ENCODE results near the gene ITPRIPL2. TPM values are rescaled to one million over a fixed set of nuclear protein-coding genes. Genes with fewer than 3 reads are reported as not detected.

The ITPRIPL2 gene
- total RNA-seq, 2 experiments from 2014 or later, result not detected

DNA sequence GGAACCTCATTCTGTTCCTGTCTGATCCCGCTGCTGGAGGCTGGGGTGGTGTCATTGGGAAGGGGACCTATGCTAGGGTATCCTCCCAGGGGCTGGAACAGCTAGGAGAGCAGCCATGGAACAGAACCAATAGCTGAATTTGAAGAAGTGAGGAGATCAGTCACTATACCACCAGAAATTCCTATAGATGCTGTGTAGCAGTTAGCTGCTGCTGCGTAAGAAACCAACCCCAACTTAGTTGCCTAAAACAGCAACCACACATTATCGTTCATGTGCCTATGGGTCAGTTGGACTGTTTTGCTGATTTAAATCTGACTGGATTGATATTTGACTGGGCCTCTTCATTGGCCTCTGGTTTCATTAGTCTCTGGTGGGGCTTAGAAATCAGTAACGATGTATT lies 33.9 kb downstream of the ITPRIPL2 start:
- no peak for TF ChIP-seq EZH2phosphoT487 (IDR thresholded peaks at IDR 0.05; ENCODE audit: borderline replicate concordance, low read depth, low read length)
- TF ChIP-seq, protein P1, sequence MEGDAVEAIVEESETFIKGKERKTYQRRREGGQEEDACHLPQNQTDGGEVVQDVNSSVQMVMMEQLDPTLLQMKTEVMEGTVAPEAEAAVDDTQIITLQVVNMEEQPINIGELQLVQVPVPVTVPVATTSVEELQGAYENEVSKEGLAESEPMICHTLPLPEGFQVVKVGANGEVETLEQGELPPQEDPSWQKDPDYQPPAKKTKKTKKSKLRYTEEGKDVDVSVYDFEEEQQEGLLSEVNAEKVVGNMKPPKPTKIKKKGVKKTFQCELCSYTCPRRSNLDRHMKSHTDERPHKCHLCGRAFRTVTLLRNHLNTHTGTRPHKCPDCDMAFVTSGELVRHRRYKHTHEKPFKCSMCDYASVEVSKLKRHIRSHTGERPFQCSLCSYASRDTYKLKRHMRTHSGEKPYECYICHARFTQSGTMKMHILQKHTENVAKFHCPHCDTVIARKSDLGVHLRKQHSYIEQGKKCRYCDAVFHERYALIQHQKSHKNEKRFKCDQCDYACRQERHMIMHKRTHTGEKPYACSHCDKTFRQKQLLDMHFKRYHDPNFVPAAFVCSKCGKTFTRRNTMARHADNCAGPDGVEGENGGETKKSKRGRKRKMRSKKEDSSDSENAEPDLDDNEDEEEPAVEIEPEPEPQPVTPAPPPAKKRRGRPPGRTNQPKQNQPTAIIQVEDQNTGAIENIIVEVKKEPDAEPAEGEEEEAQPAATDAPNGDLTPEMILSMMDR (conservative IDR thresholded peaks at IDR 0.05; ENCODE audit: low read length), result no peak
- no peaks in the 10 kb centered on the region for H3K9me3 ChIP-seq (ENCODE audit: low read length)
- H4K20me1 ChIP-seq (ENCODE audit: insufficient read depth, low read length), result no peaks in the 10 kb centered on the region
- H3K4me1 ChIP-seq (ENCODE audit: insufficient read depth, low read length, poor library complexity, severe bottlenecking), result no peaks in the 10 kb centered on the region
- no peaks in the 10 kb centered on the region for H3K79me2 ChIP-seq (ENCODE audit: insufficient read depth, low read depth, low read length)
- H3K4me2 ChIP-seq (ENCODE audit: low read length), result no peak overlapping the region
- no peak overlapping the region for H3K27ac ChIP-seq (ENCODE audit: low read depth, low read length, poor library complexity, severe bottlenecking)
- intact Hi-C loops (cut with micrococcal nuclease; ENCODE audit: unreplicated experiment), result no loop called here
- BruUV-seq (replicated peaks), result no TSS peak
- H3K9me2 ChIP-seq (ENCODE audit: insufficient read depth, low read length), result no peaks in the 10 kb centered on the region
- DNase-seq (ENCODE audit: low spot score), result no peak
- ChIA-PET POLR2A (no interaction called here), CTCF (ENCODE audit: unreplicated experiment) (no interaction called here)
- no peak overlapping the region for H3K4me3 ChIP-seq (ENCODE audit: low read depth, low read length, poor library complexity, severe bottlenecking)
- H3K36me3 ChIP-seq (ENCODE audit: insufficient read depth, low read length), result no peaks in the 10 kb centered on the region
- no peak overlapping the region for H2AFZ ChIP-seq (ENCODE audit: low read length)

DNA sequence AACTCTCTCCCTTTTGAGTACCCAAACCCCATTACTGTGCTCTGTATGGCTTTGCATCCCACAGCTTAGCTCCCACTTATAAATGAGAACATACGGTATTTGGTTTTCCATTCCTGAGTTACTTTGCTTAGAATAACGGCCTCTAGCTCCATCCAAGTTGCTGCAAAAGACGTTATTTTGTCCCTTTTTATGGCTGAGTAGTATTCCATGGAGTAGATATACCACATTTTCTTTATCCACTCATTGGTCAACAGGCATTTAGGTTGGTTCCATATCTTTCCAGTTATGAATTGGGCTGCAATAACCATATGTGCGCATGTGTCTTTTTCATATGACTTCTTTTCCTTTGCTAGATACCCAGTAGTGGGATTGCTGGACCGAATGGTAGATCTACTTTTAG lies 34.4 kb downstream of the ITPRIPL2 start:
- H3K27ac ChIP-seq (ENCODE audit: low read depth, low read length, poor library complexity, severe bottlenecking), result no peak overlapping the region
- no peaks in the 10 kb centered on the region for H3K36me3 ChIP-seq (ENCODE audit: insufficient read depth, low read length)
- BruUV-seq (replicated peaks), result no TSS peak
- TF ChIP-seq, protein P1 (conservative IDR thresholded peaks at IDR 0.05; ENCODE audit: low read length), result no peak
- no peak for TF ChIP-seq EZH2phosphoT487 (IDR thresholded peaks at IDR 0.05; ENCODE audit: borderline replicate concordance, low read depth, low read length)
- POLR2A ChIA-PET, result no interaction called here
- no peak overlapping the region for H3K4me3 ChIP-seq (ENCODE audit: low read depth, low read length, poor library complexity, severe bottlenecking)
- H3K4me1 ChIP-seq (ENCODE audit: insufficient read depth, low read length, poor library complexity, severe bottlenecking), result no peaks in the 10 kb centered on the region
- no peaks in the 10 kb centered on the region for H4K20me1 ChIP-seq (ENCODE audit: insufficient read depth, low read length)
- H3K4me2 ChIP-seq (ENCODE audit: low read length), result no peak overlapping the region
- H2AFZ ChIP-seq (ENCODE audit: low read length), result no peak overlapping the region
- CTCF ChIA-PET (ENCODE audit: unreplicated experiment), result no interaction called here
- DNase-seq (ENCODE audit: low spot score), result no peak
- H3K9me2 ChIP-seq (ENCODE audit: insufficient read depth, low read length), result no peaks in the 10 kb centered on the region
- H3K79me2 ChIP-seq (ENCODE audit: insufficient read depth, low read depth, low read length), result no peaks in the 10 kb centered on the region
- H3K9me3 ChIP-seq (ENCODE audit: low read length), result no peaks in the 10 kb centered on the region
- intact Hi-C loops (cut with micrococcal nuclease; ENCODE audit: unreplicated experiment), result no loop called here

DNA sequence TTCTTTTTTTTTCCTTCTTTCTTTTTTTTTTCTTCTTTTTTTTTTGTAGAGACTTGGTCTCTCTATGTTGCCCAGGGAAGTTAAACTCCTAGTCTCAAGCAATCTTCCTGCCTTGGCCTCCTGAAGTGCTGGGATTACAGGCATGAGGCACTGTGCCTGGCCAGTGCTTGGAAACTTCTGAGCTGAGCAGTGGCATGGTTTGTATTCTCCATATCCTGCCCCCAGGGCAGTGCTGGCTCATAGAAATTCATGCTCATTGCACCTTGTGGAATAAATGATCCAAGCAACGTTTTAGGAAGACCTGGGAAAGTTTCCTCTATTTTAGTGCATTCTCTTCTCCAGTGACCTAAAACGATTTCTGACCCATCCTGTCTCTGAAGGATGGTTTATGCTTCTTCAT lies 37.5 kb downstream of the ITPRIPL2 start:
- no TSS peak for BruUV-seq (replicated peaks)
- Histone ChIP-seq H3K4me3 (ENCODE audit: low read depth, low read length, poor library complexity, severe bottlenecking) (no peak overlapping the region), H3K79me2 (ENCODE audit: insufficient read depth, low read depth, low read length) (no peaks in the 10 kb centered on the region), H3K36me3 (ENCODE audit: insufficient read depth, low read length) (no peaks in the 10 kb centered on the region), H3K9me2 (ENCODE audit: insufficient read depth, low read length) (no peaks in the 10 kb centered on the region), H4K20me1 (ENCODE audit: insufficient read depth, low read length) (no peaks in the 10 kb centered on the region), H3K4me2 (ENCODE audit: low read length) (no peak overlapping the region), H3K27ac (ENCODE audit: low read depth, low read length, poor library complexity, severe bottlenecking) (no peak overlapping the region), H3K9me3 (ENCODE audit: low read length) (peaks cover 14% of the 10 kb centered on the region; the same call in 1 of the 2 replicates), H3K4me1 (ENCODE audit: insufficient read depth, low read length, poor library complexity, severe bottlenecking) (no peaks in the 10 kb centered on the region), H2AFZ (ENCODE audit: low read length) (no peak overlapping the region)
- CTCF ChIA-PET (ENCODE audit: unreplicated experiment), result no interaction called here
- POLR2A ChIA-PET, result interaction anchor here (0.6 kb wide), 1 partner anchor 109 kb away, joined by 7 read pairs; no protein-coding TSS in a partner anchor
- TF ChIP-seq EZH2phosphoT487 (IDR thresholded peaks at IDR 0.05; ENCODE audit: borderline replicate concordance, low read depth, low read length), result no peak
- DNase-seq (ENCODE audit: low spot score), result no peak
- intact Hi-C loops (cut with micrococcal nuclease; ENCODE audit: unreplicated experiment), result no loop called here

All from OCI-LY7 (cell line).